Hair follicular keratinocyte (primary cell): ENCODE measurements around the gene RCC1. TPM values are rescaled to one million over a fixed set of nuclear protein-coding genes. Genes with fewer than 3 reads are reported as not detected.

Experiments
- total RNA-seq: library from RNA; depleted of rRNA; stranded (reverse); fragments of >200 nt; gene quantifications from 2 replicates; pipeline ENCODE4 v1.2.3, GENCODE V29; 2015

Gene RCC1, protein sequence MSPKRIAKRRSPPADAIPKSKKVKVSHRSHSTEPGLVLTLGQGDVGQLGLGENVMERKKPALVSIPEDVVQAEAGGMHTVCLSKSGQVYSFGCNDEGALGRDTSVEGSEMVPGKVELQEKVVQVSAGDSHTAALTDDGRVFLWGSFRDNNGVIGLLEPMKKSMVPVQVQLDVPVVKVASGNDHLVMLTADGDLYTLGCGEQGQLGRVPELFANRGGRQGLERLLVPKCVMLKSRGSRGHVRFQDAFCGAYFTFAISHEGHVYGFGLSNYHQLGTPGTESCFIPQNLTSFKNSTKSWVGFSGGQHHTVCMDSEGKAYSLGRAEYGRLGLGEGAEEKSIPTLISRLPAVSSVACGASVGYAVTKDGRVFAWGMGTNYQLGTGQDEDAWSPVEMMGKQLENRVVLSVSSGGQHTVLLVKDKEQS
- 32.4 and 80.8 TPM in 2 replicates for total RNA-seq

DNA sequence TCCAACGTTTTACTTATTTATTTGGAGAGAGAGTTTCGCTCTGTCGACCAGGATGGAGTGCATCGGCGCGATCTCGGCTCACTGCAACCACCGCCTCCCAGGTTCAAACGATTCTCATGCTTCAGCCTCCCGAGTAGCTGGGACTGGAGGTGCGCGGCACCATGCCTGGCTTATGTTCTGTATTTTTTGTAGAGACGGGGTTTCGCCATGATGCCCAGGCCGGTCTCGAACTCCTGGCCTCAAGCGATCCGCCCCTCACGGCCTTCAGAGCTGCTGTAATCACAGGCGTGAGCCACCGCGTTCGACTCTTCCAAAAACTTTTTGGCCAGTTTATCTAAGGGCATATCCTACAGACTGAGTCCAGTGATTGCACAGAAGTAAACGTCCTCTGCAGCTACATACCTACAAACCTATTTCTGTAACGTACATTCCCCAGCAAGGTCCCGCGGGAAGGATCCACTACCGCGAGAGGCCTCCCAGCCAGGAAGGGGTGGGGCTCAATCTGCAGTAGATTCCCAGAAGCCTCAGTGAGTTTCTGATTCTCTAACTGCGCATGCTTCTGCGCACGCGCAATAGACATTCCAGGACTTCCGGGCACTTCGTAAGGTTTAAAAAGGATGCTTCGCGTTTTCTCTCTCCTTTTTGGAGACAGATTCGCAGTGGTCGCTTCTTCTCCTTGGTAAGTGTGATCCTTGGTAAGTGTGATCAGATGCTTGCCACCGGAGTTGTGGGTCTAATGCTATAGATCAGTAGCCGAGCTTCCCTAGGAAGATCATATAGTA lies at the start of gene RCC1:
RCC1 (plus strand) TSS at position 638 of the 782 bp plus-strand sequence. CDS start 23,824 bp downstream, outside the sequence.

DNA sequence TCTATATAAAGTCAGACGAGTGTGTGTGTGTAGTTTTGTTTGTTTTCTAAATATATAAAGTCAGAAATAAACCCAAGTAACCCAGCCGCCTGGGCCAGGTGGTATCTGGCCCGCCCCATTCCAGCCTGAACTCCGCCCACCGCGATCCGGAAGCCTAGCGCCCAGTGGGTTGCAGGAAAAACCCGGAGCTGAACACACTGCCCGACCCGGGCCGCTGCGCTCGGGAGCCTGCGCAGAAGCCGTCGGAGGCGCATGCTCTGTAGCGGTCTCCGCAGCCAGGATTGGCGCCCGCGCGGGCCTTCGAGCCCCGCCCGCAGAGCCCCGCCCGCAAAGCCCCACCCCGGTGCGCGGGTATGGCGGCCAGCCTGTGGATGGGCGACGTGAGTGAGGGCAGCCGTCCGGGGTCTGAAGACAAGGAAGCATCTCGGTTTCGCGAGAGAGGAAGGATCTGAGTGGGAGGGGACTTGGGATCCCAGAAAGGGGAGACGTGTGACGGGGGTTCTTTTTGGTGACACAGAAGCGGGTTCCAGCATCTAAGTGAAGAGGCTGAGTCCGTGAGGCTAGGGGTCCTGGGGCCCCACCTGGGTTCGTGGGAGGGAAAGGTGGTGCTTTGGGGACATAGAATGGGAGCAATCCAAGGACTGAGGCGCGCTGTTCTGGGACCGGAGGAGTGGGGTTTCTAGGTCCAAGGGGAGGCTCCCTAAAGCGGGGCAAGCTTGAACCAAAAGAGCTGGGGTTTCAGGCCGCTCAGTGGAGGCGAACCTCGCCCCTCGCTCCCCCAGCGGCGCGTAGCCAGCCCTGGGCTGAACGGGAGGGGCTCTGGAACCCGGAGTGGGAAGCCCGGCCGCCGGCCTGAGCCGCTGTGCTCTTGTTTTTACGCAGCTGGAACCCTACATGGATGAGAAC lies 47.2 kb downstream of the RCC1 start, which contains the start of gene TRNAU1AP:
TRNAU1AP (plus strand) TSS at position 328 of the 906 bp plus-strand sequence; CDS start at position 354, 26 bp downstream.

Other genes starting within 250 kb of the RCC1 start
- gene SESN2, start 246.5 kb upstream of the RCC1 start, total RNA-seq, result 24.9 and 74.0 TPM in 2 replicates
- 16.4 and 17.2 TPM in 2 replicates for gene MED18, start 177.0 kb upstream of the RCC1 start, total RNA-seq
- gene PHACTR4, start 136.3 kb upstream of the RCC1 start, total RNA-seq, result 11.5 and 13.6 TPM in 2 replicates
- 22.3 and 28.1 TPM in 2 replicates for gene TRNAU1AP, start 47.0 kb downstream of the RCC1 start, total RNA-seq
- 0.87 and 1.5 TPM in 2 replicates for gene RAB42, start 86.2 kb downstream of the RCC1 start, total RNA-seq
- gene TAF12, start 137.0 kb downstream of the RCC1 start, total RNA-seq, result 25.2 and 26.8 TPM in 2 replicates
- gene RNU11, start 142.6 kb downstream of the RCC1 start, total RNA-seq, result not detected in 2 replicates
- gene GMEB1, start 162.7 kb downstream of the RCC1 start, total RNA-seq, result 4.9 and 5.8 TPM in 2 replicates
- gene YTHDF2, start 230.9 kb downstream of the RCC1 start, total RNA-seq, result 35.3 and 44.1 TPM in 2 replicates